Activated CD4-positive, alpha-beta memory T cell treated with anti-CD3 and anti-CD28 coated beads for 36 hours (primary cell): ENCODE results near the gene APP. TPM values are rescaled to one million over a fixed set of nuclear protein-coding genes. Genes with fewer than 3 reads are reported as not detected.
A peak's percentile ranks its signal among the peaks of the same experiment; 100 is the strongest.

Source experiments
- CTCF ChIA-PET: fragments of 350-600 bp; sonication (Branson Sonifier 250); formaldehyde crosslinking; loops from one replicate; lab custom pipeline; 2021; ENCODE audit warnings: antibody characterized with exemption, inconsistent platforms; lab: Charles Lee
- POLR2A ChIA-PET: fragments of 350-600 bp; sonication (Branson Sonifier 250); formaldehyde crosslinking; loops from one replicate; lab custom pipeline; 2021; ENCODE audit warnings: antibody characterized with exemption; lab: Charles Lee
- DNase-seq: peaks from one replicate; pipeline ENCODE4 v3.0.0-alpha.2; 2020
- H3K27ac Mint-ChIP-seq: one replicate; pipeline ENCODE4 v1.8.0; 2021; ENCODE audit warnings: mixed read lengths
- H3K27me3 Mint-ChIP-seq: one replicate; pipeline ENCODE4 v1.8.0; 2021; ENCODE audit warnings: mixed read lengths
- H3K36me3 Mint-ChIP-seq: one replicate; pipeline ENCODE4 v1.8.0; 2021; ENCODE audit warnings: mixed read lengths
- H3K4me1 Mint-ChIP-seq: one replicate; pipeline ENCODE4 v1.8.0; 2021; ENCODE audit warnings: low read depth, mixed read lengths
- H3K4me3 Mint-ChIP-seq: one replicate; pipeline ENCODE4 v1.8.0; 2021; ENCODE audit warnings: mild to moderate bottlenecking, mixed read lengths
- H3K9me3 Mint-ChIP-seq: one replicate; pipeline ENCODE4 v1.8.0; 2021; ENCODE audit warnings: mixed read lengths
- intact Hi-C: fragments of 100-400 bp; cut with micrococcal nuclease; formaldehyde crosslinking; loops from one replicate; pipeline ENCODE4 v1.15.1; 2023
- total RNA-seq, 2 experiments: library from RNA; stranded (reverse); gene quantifications; one replicate each; pipeline ENCODE4 v1.2.3, GENCODE V29; 2021

Gene APP
- total RNA-seq, 2 experiments from 2014 or later, result 46.3 to 47.1 TPM

DNA sequence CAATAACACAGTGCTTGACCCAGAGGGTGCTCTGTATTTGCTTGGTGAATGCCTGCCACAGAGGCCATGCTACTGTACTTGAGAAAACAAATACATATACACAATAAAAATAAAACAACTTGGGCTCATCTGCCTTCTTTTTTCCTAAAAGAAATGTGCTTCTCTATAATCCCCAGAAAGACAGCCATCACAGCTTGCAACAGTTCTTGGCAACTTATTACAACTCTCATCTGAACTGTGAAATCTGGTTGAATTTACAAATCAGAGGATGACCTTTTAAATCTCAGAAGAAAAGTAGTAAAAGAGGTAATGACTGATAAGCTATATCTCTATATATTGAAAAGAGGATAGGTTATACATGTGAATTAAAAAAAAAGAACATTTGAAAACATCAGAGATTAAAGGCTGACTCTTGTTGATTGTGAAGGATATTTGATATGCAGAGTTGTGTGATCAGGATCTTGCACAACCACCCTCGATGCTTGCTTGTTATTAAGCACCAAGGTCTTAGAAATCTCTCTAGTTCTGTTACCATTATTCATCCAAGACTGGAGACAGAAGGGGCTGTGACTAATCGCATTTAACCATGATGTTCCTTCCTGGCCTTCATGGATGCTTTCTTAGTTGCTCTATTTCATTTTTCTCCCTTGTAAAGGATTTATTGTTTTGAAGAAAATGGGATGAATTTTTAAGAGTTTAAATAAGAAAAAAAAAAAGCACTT lies 213.4 kb downstream of the APP start:
- Mint-ChIP-seq H3K9me3 (no peaks in the 10 kb centered on the region), H3K4me3 (no peak overlapping the region), H3K27me3 (no peaks in the 10 kb centered on the region), H3K36me3 (peaks cover 19% of the 10 kb centered on the region), H3K4me1 (no peaks in the 10 kb centered on the region), H3K27ac (no peak overlapping the region)
- CTCF ChIA-PET, result no interaction called here
- intact Hi-C loops, result no loop called here
- no peak for DNase-seq
- POLR2A ChIA-PET, result no interaction called here

DNA sequence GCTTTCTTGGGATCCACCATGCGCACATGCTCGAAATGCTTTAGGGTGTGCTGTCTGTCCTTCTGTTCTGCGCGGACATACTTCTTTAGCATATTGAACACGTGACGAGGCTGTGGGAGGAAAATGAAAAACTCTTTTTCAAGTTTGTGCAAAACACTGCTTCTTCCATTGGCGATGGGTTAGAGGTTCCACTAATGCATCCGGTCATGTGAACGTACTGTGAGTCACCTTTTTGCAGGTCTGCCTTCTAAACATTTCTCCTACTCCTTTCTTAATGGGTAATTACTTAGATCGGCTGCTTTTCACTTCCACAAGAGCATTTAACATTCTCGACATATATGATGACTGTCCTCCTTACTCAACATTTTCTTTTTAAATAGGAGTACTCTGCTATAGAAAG lies 214.9 kb downstream of the APP start:
- CTCF ChIA-PET, result no interaction called here

DNA sequence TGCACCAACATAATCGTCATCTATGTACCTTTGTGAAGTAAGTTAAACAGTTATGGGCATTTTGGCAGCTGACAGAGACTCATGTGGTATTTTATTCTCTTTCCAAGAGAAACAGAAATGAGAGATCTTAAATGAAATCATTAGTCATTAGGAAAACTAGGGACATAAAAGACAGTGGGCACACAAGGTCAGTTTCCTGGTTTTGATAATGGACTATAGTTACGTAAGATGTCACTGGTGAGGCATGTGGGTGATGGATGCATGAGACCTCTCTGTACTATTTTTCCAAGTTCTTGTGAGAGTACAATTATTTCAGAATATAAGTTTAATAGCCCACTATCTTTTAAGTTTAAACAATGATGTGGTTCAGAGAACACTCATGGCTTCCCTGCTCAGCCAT lies 216.9 kb downstream of the APP start:
- intact Hi-C loops, result no loop called here
- no peak for DNase-seq
- CTCF ChIA-PET, result no interaction called here

More for the DNA sequence above, 214.9 kb downstream of the APP start:
- intact Hi-C loops, result no loop called here
- no peak for DNase-seq
- Mint-ChIP-seq H3K36me3 (peaks cover 20% of the 10 kb centered on the region), H3K9me3 (no peaks in the 10 kb centered on the region), H3K4me1 (no peaks in the 10 kb centered on the region), H3K27me3 (no peaks in the 10 kb centered on the region), H3K27ac (no peak overlapping the region), H3K4me3 (no peak overlapping the region)
- POLR2A ChIA-PET, result no interaction called here

DNA sequence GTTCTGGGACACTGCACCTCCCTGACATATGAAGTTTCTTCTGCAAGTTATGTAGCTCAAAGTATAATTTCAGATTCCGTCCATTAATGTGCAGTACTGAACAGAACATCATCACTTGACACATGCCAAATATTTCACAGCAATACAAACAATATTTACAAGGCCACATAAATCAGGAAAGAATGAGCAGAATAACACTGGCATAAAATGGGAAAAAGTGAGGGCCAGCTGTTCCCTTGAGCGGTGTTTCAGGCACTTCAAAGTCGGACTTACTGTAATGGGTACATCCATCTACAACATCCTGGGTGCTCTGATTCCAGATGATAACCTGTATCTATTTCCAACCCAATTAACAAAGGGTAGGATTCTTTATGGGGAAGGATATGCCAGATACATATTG lies 217.4 kb downstream of the APP start:
- Mint-ChIP-seq H3K27ac (no peak overlapping the region), H3K9me3 (no peaks in the 10 kb centered on the region), H3K27me3 (no peaks in the 10 kb centered on the region), H3K4me3 (no peak overlapping the region), H3K36me3 (peaks cover 22% of the 10 kb centered on the region), H3K4me1 (no peaks in the 10 kb centered on the region)
- intact Hi-C loops, result no loop called here
- ChIA-PET POLR2A (no interaction called here), CTCF (no interaction called here)
- DNase-seq, result no peak

More for the DNA sequence above, 216.9 kb downstream of the APP start:
- Mint-ChIP-seq H3K27ac (no peak overlapping the region), H3K27me3 (no peaks in the 10 kb centered on the region), H3K9me3 (no peaks in the 10 kb centered on the region), H3K4me3 (no peak overlapping the region), H3K36me3 (peaks cover 22% of the 10 kb centered on the region), H3K4me1 (no peaks in the 10 kb centered on the region)
- POLR2A ChIA-PET, result no interaction called here

DNA sequence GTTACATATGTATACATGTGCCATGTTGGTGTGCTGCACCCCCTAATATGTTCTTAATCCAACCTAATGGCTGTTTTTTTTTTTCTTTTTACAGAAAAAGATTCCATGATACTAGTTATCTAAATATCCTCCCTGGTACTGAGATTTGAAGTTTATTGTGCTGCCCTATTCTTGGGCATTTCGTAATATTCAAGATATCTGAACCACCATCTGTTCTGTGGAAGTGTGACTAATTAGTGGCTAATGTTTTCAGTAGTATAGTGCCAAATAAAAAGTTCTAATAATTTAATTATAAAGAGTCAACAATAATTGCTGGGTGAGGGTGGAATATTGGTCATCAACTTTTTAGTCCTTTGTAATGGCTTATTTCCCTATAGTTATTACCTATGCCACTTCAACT lies 218.3 kb downstream of the APP start:
- ChIA-PET CTCF (no interaction called here), POLR2A (no interaction called here)
- Mint-ChIP-seq H3K27me3 (no peaks in the 10 kb centered on the region), H3K36me3 (peaks cover 23% of the 10 kb centered on the region), H3K9me3 (no peaks in the 10 kb centered on the region), H3K27ac (no peak overlapping the region), H3K4me3 (no peak overlapping the region), H3K4me1 (no peaks in the 10 kb centered on the region)
- intact Hi-C loops, result no loop called here
- no peak for DNase-seq

DNA sequence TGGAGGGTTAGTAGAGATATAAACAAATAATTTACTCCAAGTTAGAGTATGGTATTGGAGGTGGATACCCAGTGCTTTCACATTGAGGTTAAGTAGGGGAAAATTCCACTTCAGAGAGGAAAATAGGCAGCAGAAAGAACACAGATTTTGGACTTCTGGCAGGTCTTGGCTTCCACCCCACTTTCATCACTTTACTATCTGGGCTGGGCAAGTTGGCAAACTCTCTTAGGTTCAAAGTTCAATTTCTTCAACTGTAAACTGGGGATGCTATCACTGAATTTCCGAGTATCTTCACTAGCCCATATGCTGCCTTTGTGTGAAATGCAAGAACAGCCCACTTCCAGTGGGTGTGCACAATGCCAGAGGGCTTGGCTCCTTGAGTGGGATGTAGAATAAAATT lies 220.9 kb downstream of the APP start:
- ChIA-PET POLR2A (no interaction called here), CTCF (no interaction called here)
- Mint-ChIP-seq H3K36me3 (peaks cover 27% of the 10 kb centered on the region), H3K9me3 (no peaks in the 10 kb centered on the region), H3K4me3 (no peak overlapping the region), H3K4me1 (no peaks in the 10 kb centered on the region), H3K27ac (no peak overlapping the region), H3K27me3 (no peaks in the 10 kb centered on the region)
- DNase-seq, result no peak
- intact Hi-C loops, result no loop called here

DNA sequence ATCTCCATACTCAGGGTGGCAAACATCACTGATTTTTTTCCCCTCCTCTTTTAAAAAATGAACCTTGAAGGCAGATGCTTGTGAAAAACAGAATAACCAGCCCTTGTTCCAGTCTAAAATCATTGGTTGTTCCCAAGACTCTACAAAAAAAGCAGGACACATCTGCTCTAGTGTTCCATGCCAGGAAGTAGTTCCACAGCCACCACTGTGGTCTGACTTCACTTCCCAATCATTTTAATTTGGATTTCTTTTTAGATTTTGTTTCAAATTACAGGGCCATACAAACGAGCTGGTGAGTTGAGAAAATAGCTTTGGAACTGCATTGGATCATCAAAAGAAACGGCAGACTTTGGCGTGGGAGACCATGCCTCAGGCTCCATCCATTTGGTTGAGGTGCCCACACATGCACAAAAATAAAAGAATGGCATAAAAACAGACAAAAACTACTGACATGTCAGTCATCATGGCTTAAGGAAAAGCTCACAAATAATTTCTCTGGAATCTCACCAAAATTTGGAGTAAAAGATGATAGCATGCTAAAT lies 225.8 kb downstream of the APP start:
- Mint-ChIP-seq H3K4me1 (no peaks in the 10 kb centered on the region), H3K9me3 (no peaks in the 10 kb centered on the region), H3K27ac (no peak overlapping the region), H3K27me3 (no peaks in the 10 kb centered on the region), H3K4me3 (no peak overlapping the region), H3K36me3 (peaks cover 12% of the 10 kb centered on the region)
- ChIA-PET CTCF (no interaction called here), POLR2A (no interaction called here)
- no peak for DNase-seq
- intact Hi-C loops, result no loop called here

DNA sequence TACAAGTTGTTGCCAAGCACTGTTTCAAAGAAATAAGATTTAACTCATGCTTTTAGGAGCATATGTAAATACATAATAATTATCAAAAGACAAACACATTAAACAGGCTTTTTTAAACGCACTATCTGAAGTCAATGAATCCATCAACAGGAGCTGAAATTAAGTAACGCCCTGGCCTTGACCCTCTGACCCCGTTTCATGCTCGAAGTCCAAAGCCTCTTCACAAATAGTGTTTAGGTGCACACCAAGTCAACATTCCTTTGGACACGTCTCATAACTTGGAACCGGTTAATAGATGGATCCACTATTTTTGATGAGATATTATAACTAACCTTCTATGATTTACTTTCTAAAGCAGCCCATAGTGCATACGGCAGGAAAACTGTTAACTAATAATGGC lies 226.5 kb downstream of the APP start:
- ChIA-PET CTCF (no interaction called here), POLR2A (no interaction called here)
- H3K4me1 Mint-ChIP-seq, result no peaks in the 10 kb centered on the region

DNA sequence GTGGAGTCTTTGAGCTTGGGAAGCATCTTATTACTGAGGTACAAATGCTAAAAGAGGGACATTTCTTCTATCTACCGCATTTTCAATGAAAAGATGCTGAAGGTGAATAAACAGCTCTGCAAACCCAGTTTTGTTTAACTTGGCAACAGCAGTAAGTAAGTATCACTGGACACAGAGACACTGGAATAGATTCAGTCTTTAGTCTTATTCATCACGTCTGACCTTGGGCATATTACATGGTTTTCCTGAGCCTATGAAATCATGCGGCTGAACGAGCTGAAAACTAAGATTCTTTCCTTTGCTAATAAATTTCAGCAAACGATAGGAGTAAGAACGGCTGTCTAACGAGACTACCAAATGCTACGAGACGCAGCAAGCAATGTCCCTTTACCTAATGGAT lies 228.4 kb downstream of the APP start:
- intact Hi-C loops, result no loop called here
- Mint-ChIP-seq H3K4me1 (no peaks in the 10 kb centered on the region), H3K36me3 (peaks cover 10% of the 10 kb centered on the region), H3K4me3 (no peak overlapping the region), H3K27ac (no peak overlapping the region), H3K27me3 (no peaks in the 10 kb centered on the region), H3K9me3 (no peaks in the 10 kb centered on the region)
- CTCF ChIA-PET, result no interaction called here
- POLR2A ChIA-PET, result no interaction called here
- DNase-seq, result no peak

More for the DNA sequence above, 226.5 kb downstream of the APP start:
- no peak overlapping the region for H3K4me3 Mint-ChIP-seq
- H3K27me3 Mint-ChIP-seq, result no peaks in the 10 kb centered on the region
- intact Hi-C loops, result no loop called here
- no peaks in the 10 kb centered on the region for H3K9me3 Mint-ChIP-seq
- no peak for DNase-seq
- H3K36me3 Mint-ChIP-seq, result peaks cover 12% of the 10 kb centered on the region
- no peak overlapping the region for H3K27ac Mint-ChIP-seq

DNA sequence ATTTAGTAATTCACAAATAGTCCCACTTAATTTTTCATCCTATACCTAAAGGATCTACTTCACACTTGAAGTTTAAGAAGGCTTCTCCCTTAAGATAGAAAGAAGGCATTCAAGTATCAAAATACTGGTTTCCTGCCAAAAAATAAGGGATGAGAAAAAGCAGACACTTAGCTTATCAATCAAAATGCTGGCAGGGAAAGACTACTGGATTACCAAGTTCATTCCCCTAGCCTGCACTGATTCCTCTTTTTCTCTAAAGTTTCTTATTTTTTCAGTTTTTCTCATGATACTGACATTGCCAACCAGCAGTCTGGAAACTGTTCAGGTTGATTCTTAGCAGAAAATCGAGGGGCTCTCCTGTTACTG lies 231.2 kb downstream of the APP start:
- no peak for DNase-seq
- H3K9me3 Mint-ChIP-seq, result no peaks in the 10 kb centered on the region
- peaks cover 8% of the 10 kb centered on the region for H3K4me1 Mint-ChIP-seq
- no peaks in the 10 kb centered on the region for H3K27me3 Mint-ChIP-seq
- POLR2A ChIA-PET, result no interaction called here
- H3K36me3 Mint-ChIP-seq, result peaks cover 1% of the 10 kb centered on the region
- H3K27ac Mint-ChIP-seq, result no peak overlapping the region
- intact Hi-C loops, result no loop called here
- CTCF ChIA-PET, result no interaction called here
- no peak overlapping the region for H3K4me3 Mint-ChIP-seq

DNA sequence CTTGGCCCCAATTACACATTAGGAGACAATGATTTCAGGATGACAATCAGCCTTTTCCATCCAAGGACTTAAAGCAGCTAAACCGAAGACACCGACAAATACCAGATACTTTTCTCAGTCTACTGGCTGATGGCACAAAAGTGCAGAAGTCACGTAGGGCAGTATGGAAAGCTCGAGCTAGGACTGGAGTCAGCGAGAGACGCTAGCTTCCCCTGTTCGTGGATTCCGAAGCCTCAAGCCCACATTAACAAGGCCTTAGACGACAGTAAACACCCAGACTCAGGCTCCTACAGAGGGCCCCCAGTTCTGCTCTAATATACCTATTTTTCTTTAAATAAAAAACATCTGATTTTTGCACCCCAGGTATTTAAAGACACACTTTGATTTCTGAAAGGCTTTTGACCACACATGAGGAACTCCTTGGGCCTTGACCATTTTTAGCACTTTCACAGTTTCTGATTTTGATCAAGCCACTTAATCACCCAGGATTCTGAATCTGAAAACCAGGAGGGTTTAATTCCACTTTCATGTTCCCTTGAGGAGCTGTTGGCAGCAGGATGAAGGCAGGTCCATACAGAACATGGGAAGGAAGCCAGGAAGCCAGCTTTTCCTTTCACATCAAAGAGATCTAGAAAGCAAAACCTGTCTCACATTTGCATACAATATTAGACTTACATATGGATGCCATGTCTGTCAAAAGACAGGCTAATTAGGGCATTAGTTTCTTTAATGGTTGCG lies 231.7 kb downstream of the APP start:
- ChIA-PET CTCF (no interaction called here), POLR2A (no interaction called here)
- no peak for DNase-seq
- H3K27me3 Mint-ChIP-seq, result no peaks in the 10 kb centered on the region
- H3K4me1 Mint-ChIP-seq, result peaks cover 8% of the 10 kb centered on the region
- H3K27ac Mint-ChIP-seq, result no peak overlapping the region
- H3K4me3 Mint-ChIP-seq, result no peak overlapping the region
- intact Hi-C loops, result no loop called here
- H3K9me3 Mint-ChIP-seq, result no peaks in the 10 kb centered on the region
- H3K36me3 Mint-ChIP-seq, result peaks cover 1% of the 10 kb centered on the region

DNA sequence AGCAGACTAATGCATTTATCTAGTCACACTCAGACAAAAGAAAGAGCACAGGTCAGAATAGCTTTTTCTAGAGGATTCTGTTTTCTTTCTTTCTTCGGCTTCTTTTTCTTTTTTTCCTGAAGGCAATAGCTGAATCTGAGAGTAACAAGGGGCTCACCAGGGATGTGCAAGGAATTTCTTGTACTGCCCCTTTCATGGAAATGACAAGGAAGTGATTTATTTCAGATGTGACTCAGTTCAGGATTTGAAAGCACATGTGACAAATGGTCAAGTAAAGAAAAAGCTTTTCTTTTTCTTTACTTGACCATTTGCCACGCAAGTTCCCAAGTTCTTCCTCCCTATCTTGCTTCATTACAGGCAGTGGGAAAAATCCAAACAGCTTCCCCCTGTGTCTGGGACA lies 233.8 kb downstream of the APP start:
- POLR2A ChIA-PET, result no interaction called here
- Mint-ChIP-seq H3K9me3 (no peaks in the 10 kb centered on the region), H3K36me3 (peaks cover 1% of the 10 kb centered on the region), H3K4me3 (no peak overlapping the region), H3K27me3 (no peaks in the 10 kb centered on the region), H3K4me1 (peaks cover 8% of the 10 kb centered on the region), H3K27ac (no peak overlapping the region)
- no peak for DNase-seq
- CTCF ChIA-PET, result no interaction called here
- intact Hi-C loops, result no loop called here

DNA sequence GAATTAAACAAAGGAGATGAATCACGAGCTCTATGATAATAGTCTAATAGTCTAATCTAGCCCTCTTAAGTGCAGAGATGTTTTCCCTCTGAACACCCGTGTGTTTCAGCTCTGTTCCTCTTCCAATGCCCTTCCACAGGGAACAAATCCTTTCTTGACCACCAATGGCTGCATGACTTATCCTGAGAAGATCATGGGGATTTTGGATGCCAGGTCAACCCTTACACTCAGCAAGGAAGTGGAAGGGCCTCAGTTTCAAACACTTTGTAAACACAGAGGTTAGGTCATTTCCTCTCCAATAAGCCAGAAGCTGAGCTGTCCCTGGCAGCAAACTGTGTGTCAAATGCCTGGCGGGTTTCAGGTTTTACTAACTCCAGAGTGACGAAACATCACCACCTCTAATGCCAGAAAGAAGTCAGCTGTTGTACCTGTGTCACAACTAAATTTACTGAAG lies 235.8 kb downstream of the APP start:
- no peaks in the 10 kb centered on the region for H3K9me3 Mint-ChIP-seq
- intact Hi-C loops, result no loop called here
- H3K4me1 Mint-ChIP-seq, result peaks cover 8% of the 10 kb centered on the region
- H3K27ac Mint-ChIP-seq, result no peak overlapping the region
- H3K27me3 Mint-ChIP-seq, result no peaks in the 10 kb centered on the region
- no peak overlapping the region for H3K4me3 Mint-ChIP-seq
- CTCF ChIA-PET, result no interaction called here
- POLR2A ChIA-PET, result no interaction called here
- DNase-seq, result peak; percentile 58
- H3K36me3 Mint-ChIP-seq, result peaks cover 1% of the 10 kb centered on the region
